HCT116 (cell line): ENCODE results near the gene CNR2. TPM values are rescaled to one million over a fixed set of nuclear protein-coding genes. Genes with fewer than 3 reads are reported as not detected.

Experiments used
- ATAC-seq: fragments of 200-7000 bp; cut with Tn5 transposase; 2 replicates; pipeline ENCODE4 v1.9.1; 2020; ENCODE audit warnings: mild to moderate bottlenecking, moderate library complexity
- BruUV-seq: library from RNA; stranded (reverse); fragments of 400-500 nt; replicated peaks from 2 replicates; lab custom pipeline; 2021; lab: Mats Ljungman, UMichigan
- CTCF ChIA-PET: fragments of 300-600 bp; sonication (Branson Sonifier 250); formaldehyde crosslinking; loops from one replicate; lab custom pipeline; 2021; ENCODE audit warnings: antibody characterized with exemption; lab: Charles Lee
- POLR2A ChIA-PET: fragments of 300-600, 350-600 bp; sonication (Branson Sonifier 250); formaldehyde crosslinking; loops from one replicate; lab custom pipeline; 2021; ENCODE audit warnings: antibody characterized with exemption; lab: Charles Lee
- RAD21 ChIA-PET, 2 experiments: fragments of 300-600 bp; sonication (Branson Sonifier 250); formaldehyde crosslinking; loops; one replicate each; lab custom pipeline; 2023; ENCODE audit warnings: low total read pairs in 2 of 2; ENCODE audit not compliant: uncharacterized antibody in 2 of 2, unreplicated experiment in 2 of 2, low non-redundant PET in 1 of 2; lab: Charles Lee
- DNase-seq: peaks from one replicate; pipeline ENCODE4 v3.0.0-alpha.2; 2010; ENCODE audit warnings: low read depth, low spot score
- H2AFZ ChIP-seq: fragments of 200-600 bp; shearing (Covaris generic), sonication (generic); 2 replicates; pipeline ENCODE4 v1.6.1; 2017; ENCODE audit warnings: low read depth, mixed run types, mixed read lengths, antibody characterized with exemption, low read length; ENCODE audit not compliant: poor library complexity, severe bottlenecking
- H3K27ac ChIP-seq: 2 replicates; pipeline ENCODE4 v1.5.1; 2012; ENCODE audit warnings: low read depth, low read length
- H3K27me3 ChIP-seq: fragments of 200-600 bp; sonication (generic); 2 replicates; pipeline ENCODE4 v1.6.1; 2016; ENCODE audit warnings: mixed run types, low read length, mixed read lengths; ENCODE audit not compliant: insufficient read depth
- H3K36me3 ChIP-seq, 2 experiments: fragments of 200-500 bp in 1 of 2; fragments of 200-600 bp in 1 of 2; sonication (Bioruptor generic) in 1 of 2; sonication (generic) in 1 of 2; 2 replicates each; pipeline versions ENCODE4 v1.5.1 to v1.6.1; 2014 to 2016; ENCODE audit warnings: low read length in 2 of 2, inconsistent platforms in 1 of 2, mixed read lengths in 1 of 2, mixed run types in 1 of 2; ENCODE audit not compliant: insufficient read depth in 2 of 2, control insufficient read depth in 1 of 2
- H3K4me1 ChIP-seq, 2 experiments: fragments of 200-600 bp in 1 of 2; sonication (generic) in 1 of 2; 2 replicates each; pipeline versions ENCODE4 v1.5.1 to v1.6.1; 2012 to 2017; ENCODE audit warnings: low read length in 2 of 2, inconsistent platforms in 1 of 2, mild to moderate bottlenecking in 1 of 2, mixed read lengths in 1 of 2, mixed run types in 1 of 2, moderate library complexity in 1 of 2; ENCODE audit not compliant: insufficient read depth in 2 of 2, control insufficient read depth in 1 of 2
- H3K4me2 ChIP-seq: fragments of 200-600 bp; sonication (generic); 2 replicates; pipeline ENCODE4 v1.6.1; 2017; ENCODE audit warnings: mixed run types, low read length, mixed read lengths
- H3K4me3 ChIP-seq, 2 experiments: fragments of 200-600 bp in 1 of 2; sonication (generic) in 1 of 2; replicated peaks in 1 of 2; 2 replicates each; pipeline ENCODE4 v1.5.1; 2011 to 2016; ENCODE audit warnings: low read length in 2 of 2, control low read depth in 1 of 2, low read depth in 1 of 2, mild to moderate bottlenecking in 1 of 2, mixed read lengths in 1 of 2, mixed run types in 1 of 2
- H3K79me2 ChIP-seq: fragments of 200-600 bp; sonication (generic); 2 replicates; pipeline ENCODE4 v1.6.1; 2017; ENCODE audit warnings: mild to moderate bottlenecking, mixed run types, low read length, moderate library complexity, mixed read lengths; ENCODE audit not compliant: insufficient read depth
- H3K9ac ChIP-seq: fragments of 200-600 bp; sonication (generic); 2 replicates; pipeline ENCODE4 v1.6.1; 2016; ENCODE audit warnings: low read length, mixed read lengths
- H3K9me2 ChIP-seq: fragments of 200-600 bp; sonication (generic), shearing (Covaris generic); 2 replicates; pipeline ENCODE4 v1.6.1; 2017; ENCODE audit warnings: mixed run types, mild to moderate bottlenecking, moderate library complexity; ENCODE audit not compliant: insufficient read depth
- H3K9me3 ChIP-seq, 2 experiments: fragments of 200-500 bp in 1 of 2; fragments of 200-600 bp in 1 of 2; sonication (Bioruptor generic) in 1 of 2; sonication (generic) in 1 of 2; 2 replicates each; pipeline ENCODE4 v1.6.1; 2014 to 2017; ENCODE audit warnings: low read length in 2 of 2, mixed read lengths in 2 of 2, inconsistent platforms in 1 of 2, low read depth in 1 of 2, mild to moderate bottlenecking in 1 of 2, mixed run types in 1 of 2, moderate library complexity in 1 of 2; ENCODE audit not compliant: control insufficient read depth in 1 of 2, insufficient read depth in 1 of 2
- H4K20me1 ChIP-seq: fragments of 200-600 bp; sonication (generic), shearing (Covaris generic); 2 replicates; pipeline ENCODE4 v1.6.1; 2017; ENCODE audit warnings: mixed run types, mild to moderate bottlenecking, moderate library complexity; ENCODE audit not compliant: insufficient read depth
- CEBPB ChIP-seq: IDR thresholded peaks from 2 replicates; pipeline ENCODE4 v1.6.1; 2012; ENCODE audit warnings: low read depth
- EGR1 ChIP-seq: IDR thresholded peaks from 2 replicates; pipeline ENCODE4 v1.6.1; 2012; ENCODE audit warnings: low read depth
- EZH2phosphoT487 ChIP-seq: fragments of 200-600 bp; IDR thresholded peaks from 2 replicates; pipeline ENCODE4 v1.6.1; 2018; ENCODE audit warnings: antibody characterized with exemption, borderline replicate concordance
- JUND ChIP-seq: IDR thresholded peaks from 2 replicates; pipeline ENCODE4 v1.6.1; 2012
- MAX ChIP-seq: IDR thresholded peaks from 2 replicates; pipeline ENCODE4 v1.6.1; 2012
- RAD21 ChIP-seq: IDR thresholded peaks from 2 replicates; pipeline ENCODE4 v1.6.1; 2012; ENCODE audit warnings: low read depth, mild to moderate bottlenecking
- SIN3A ChIP-seq: IDR thresholded peaks from 2 replicates; pipeline ENCODE4 v1.6.1; 2012; ENCODE audit warnings: low read depth
- SP1 ChIP-seq: IDR thresholded peaks from 2 replicates; pipeline ENCODE4 v1.6.1; 2012; ENCODE audit warnings: low read depth
- ZNF274 ChIP-seq: fragments of 200-500 bp; sonication (Bioruptor generic); IDR thresholded peaks from 2 replicates; pipeline ENCODE4 v1.6.1; 2014; ENCODE audit warnings: mild to moderate bottlenecking, low read depth, low read length, inconsistent platforms
- intact Hi-C: fragments of 100-400 bp; cut with micrococcal nuclease; formaldehyde crosslinking; loops from 2 replicates; pipeline ENCODE4 v1.10.0; 2022
- total RNA-seq: library from RNA; stranded (reverse); gene quantifications from one replicate; pipeline ENCODE4 v1.2.1, GENCODE V29; 2021; ENCODE audit not compliant: unreplicated experiment
- TF ChIP-seq, protein P1 (sequence below): IDR thresholded peaks from 2 replicates; pipeline ENCODE4 v1.6.1; 2012; ENCODE audit warnings: low read depth

The CNR2 gene
- total RNA-seq, 1 experiment from 2014 or later, result 0.05 TPM

DNA sequence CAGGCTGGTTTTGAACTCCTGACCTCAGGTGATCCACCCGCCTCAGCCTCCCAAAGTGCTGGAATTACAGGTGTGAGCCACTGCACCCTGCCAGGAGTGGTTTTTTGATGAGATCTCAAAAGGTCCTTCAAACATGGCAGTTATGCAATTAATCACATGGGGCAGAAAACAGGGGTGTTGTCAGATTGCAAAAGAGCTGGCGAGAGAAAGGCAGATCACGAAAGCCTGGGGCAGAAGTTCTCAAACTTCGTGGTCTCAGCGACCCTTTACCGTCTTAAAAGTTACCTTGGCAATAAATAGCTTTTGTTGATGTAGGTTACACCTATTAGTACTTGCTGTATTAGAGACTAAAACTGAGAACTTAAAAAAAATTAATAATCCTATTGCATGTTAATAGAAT is 16.1 kb downstream of the CNR2 start:
- no peak overlapping the region for H3K9ac ChIP-seq
- no peaks in the 10 kb centered on the region for H3K79me2 ChIP-seq
- H3K36me3 ChIP-seq, result no peaks in the 10 kb centered on the region
- ChIA-PET CTCF (interaction anchor here (0.9 kb wide), 1 partner anchor 19 kb away, joined by 3 read pairs; no protein-coding TSS in a partner anchor), POLR2A (no interaction called here), RAD21 (interaction anchor here in 1 of 2 experiments (0.6 kb wide), 1 partner anchor 100 kb away, joined by 3 read pairs; no protein-coding TSS in a partner anchor)
- H4K20me1 ChIP-seq, result no peaks in the 10 kb centered on the region
- H3K27ac ChIP-seq, result no peak overlapping the region
- H3K27me3 ChIP-seq, result no peaks in the 10 kb centered on the region
- H3K4me2 ChIP-seq, result no peak overlapping the region
- H3K4me3 ChIP-seq, result no peak overlapping the region
- no peak for TF ChIP-seq EGR1
- no peak for TF ChIP-seq ZNF274
- TF ChIP-seq CEBPB, result no peak
- TF ChIP-seq EZH2phosphoT487, result no peak
- no peak for TF ChIP-seq SP1
- TF ChIP-seq, protein P1, sequence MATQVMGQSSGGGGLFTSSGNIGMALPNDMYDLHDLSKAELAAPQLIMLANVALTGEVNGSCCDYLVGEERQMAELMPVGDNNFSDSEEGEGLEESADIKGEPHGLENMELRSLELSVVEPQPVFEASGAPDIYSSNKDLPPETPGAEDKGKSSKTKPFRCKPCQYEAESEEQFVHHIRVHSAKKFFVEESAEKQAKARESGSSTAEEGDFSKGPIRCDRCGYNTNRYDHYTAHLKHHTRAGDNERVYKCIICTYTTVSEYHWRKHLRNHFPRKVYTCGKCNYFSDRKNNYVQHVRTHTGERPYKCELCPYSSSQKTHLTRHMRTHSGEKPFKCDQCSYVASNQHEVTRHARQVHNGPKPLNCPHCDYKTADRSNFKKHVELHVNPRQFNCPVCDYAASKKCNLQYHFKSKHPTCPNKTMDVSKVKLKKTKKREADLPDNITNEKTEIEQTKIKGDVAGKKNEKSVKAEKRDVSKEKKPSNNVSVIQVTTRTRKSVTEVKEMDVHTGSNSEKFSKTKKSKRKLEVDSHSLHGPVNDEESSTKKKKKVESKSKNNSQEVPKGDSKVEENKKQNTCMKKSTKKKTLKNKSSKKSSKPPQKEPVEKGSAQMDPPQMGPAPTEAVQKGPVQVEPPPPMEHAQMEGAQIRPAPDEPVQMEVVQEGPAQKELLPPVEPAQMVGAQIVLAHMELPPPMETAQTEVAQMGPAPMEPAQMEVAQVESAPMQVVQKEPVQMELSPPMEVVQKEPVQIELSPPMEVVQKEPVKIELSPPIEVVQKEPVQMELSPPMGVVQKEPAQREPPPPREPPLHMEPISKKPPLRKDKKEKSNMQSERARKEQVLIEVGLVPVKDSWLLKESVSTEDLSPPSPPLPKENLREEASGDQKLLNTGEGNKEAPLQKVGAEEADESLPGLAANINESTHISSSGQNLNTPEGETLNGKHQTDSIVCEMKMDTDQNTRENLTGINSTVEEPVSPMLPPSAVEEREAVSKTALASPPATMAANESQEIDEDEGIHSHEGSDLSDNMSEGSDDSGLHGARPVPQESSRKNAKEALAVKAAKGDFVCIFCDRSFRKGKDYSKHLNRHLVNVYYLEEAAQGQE, result no peak
- TF ChIP-seq JUND, result no peak
- no peak for TF ChIP-seq MAX
- TF ChIP-seq RAD21, result no peak
- TF ChIP-seq SIN3A, result no peak
- no peak for ATAC-seq
- no peaks in the 10 kb centered on the region; a peak in 1 of 4 replicates for H3K4me1 ChIP-seq
- no peaks in the 10 kb centered on the region for H3K9me2 ChIP-seq
- no peak for DNase-seq
- BruUV-seq, result no TSS peak
- H3K9me3 ChIP-seq, result no peaks in the 10 kb centered on the region
- H2AFZ ChIP-seq, result no peak overlapping the region
- intact Hi-C loops, result no loop called here
